ENCODE measurements around the gene WSCD1.

The WSCD1 gene

DNA sequence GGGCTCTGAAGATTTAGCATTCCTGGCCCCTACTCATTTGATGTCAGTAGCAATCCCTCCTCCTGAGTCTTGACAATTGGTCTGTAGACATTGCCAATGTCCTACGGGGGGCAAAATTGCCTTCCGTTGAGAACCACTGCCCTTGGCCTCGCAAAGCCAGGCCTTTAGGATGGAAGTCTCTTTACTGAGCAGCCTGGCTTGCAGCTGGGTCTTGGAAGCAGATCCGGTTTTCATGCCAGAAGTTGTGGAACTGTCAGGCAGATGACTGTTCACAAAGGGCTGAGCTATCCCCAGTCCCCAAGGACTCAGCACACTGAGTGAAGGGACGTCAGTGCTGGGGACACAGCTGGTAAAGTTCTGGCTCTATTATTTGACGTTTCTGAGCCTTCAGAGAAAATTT is 83.2 kb downstream of the WSCD1 start:
- H3K4me3 Mint-ChIP-seq = no peak overlapping the region
- H3K36me3 Mint-ChIP-seq (ENCODE audit: low read depth) = no peaks in the 10 kb centered on the region
- H3K9me3 Mint-ChIP-seq = no peaks in the 10 kb centered on the region
- H3K27ac Mint-ChIP-seq = no peak overlapping the region
- H3K4me1 Mint-ChIP-seq (ENCODE audit: low read depth) = no peaks in the 10 kb centered on the region
- H3K27me3 Mint-ChIP-seq (ENCODE audit: low read depth) = no peaks in the 10 kb centered on the region
- no peak for DNase-seq (ENCODE audit: low spot score)

DNA sequence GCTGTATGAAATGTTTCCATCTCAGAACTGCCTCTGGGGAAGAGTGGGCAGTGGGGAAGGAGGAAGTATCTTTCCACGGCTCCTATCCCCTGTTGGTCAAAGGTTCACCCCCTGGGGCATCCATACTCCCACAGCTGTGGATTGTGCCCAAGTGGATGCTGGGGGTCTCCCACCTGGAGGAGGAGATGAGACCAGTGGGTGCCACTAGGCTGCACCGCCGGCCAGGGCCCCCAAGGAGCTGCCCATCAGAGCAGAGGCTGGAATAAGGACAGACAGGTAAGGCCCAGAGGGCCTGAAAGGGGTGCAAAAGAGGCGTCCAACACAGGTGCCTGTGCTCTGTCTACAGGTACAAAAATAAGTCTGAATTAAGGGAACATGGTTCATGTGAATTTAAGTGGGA is 87.5 kb downstream of the WSCD1 start:
- no peaks in the 10 kb centered on the region for H3K9me3 Mint-ChIP-seq
- DNase-seq (ENCODE audit: low spot score) = no peak
- no peaks in the 10 kb centered on the region for H3K36me3 Mint-ChIP-seq (ENCODE audit: low read depth)
- no peaks in the 10 kb centered on the region for H3K27me3 Mint-ChIP-seq (ENCODE audit: low read depth)
- H3K4me1 Mint-ChIP-seq (ENCODE audit: low read depth) = no peaks in the 10 kb centered on the region
- H3K27ac Mint-ChIP-seq = no peak overlapping the region
- no peak overlapping the region for H3K4me3 Mint-ChIP-seq

DNA sequence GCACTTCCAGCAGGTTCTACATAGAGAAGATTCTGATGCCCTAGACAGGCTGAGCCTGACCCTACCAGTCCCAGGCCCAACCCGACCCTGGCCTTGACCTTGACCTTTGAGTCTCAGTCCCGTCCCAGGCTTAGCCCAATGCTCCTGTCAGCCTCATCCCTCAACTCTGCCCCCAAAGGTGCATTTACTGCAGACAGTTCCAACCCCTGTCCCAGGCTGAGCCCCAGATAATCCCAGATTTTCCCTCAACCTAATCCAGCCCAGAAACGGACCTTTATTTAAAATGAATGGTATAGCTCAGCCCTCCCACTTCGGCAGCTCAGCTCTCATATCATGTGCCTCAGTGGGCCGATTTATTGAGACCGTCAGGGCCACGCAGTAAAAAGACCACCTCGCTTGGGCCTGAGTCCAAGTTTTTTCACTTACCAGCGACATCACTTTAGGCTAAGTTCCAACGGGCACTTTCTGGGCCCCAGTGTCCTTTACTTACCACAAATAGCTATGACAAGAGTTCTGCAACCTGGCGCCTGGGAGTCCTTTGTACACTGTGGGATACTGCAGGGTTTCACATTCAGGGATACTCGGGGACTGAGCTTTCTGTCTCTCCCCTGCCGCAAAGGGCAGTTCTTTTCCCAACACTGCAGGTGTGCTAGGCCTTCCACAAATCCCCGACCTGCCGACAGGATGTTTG is 89.5 kb downstream of the WSCD1 start:
- H3K9me3 Mint-ChIP-seq = no peaks in the 10 kb centered on the region
- H3K4me1 Mint-ChIP-seq (ENCODE audit: low read depth) = no peaks in the 10 kb centered on the region
- no peak overlapping the region for H3K27ac Mint-ChIP-seq
- no peaks in the 10 kb centered on the region for H3K27me3 Mint-ChIP-seq (ENCODE audit: low read depth)
- H3K36me3 Mint-ChIP-seq (ENCODE audit: low read depth) = no peaks in the 10 kb centered on the region
- no peak for DNase-seq (ENCODE audit: low spot score)
- H3K4me3 Mint-ChIP-seq = no peak overlapping the region

DNA sequence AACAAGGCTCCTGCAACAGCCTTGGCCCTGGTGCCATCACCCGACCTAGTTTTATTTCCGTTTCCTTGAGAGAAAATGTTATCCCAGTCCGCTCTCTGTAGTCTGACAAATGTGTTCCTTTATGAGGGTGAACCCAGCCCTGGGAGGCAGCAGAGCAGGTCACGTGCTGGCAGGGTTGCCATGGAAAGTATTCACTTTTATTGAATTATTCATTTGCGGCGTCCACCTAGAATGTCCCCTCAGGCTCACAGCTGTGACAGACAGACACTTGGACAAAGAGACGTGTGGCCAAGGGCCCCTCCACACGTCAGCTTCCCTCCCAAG is 90.0 kb downstream of the WSCD1 start:
- Mint-ChIP-seq H3K9me3 (no peaks in the 10 kb centered on the region), H3K27ac (no peak overlapping the region), H3K4me3 (no peak overlapping the region), H3K36me3 (ENCODE audit: low read depth) (no peaks in the 10 kb centered on the region), H3K4me1 (ENCODE audit: low read depth) (no peaks in the 10 kb centered on the region), H3K27me3 (ENCODE audit: low read depth) (no peaks in the 10 kb centered on the region)
- DNase-seq (ENCODE audit: low spot score) = no peak

DNA sequence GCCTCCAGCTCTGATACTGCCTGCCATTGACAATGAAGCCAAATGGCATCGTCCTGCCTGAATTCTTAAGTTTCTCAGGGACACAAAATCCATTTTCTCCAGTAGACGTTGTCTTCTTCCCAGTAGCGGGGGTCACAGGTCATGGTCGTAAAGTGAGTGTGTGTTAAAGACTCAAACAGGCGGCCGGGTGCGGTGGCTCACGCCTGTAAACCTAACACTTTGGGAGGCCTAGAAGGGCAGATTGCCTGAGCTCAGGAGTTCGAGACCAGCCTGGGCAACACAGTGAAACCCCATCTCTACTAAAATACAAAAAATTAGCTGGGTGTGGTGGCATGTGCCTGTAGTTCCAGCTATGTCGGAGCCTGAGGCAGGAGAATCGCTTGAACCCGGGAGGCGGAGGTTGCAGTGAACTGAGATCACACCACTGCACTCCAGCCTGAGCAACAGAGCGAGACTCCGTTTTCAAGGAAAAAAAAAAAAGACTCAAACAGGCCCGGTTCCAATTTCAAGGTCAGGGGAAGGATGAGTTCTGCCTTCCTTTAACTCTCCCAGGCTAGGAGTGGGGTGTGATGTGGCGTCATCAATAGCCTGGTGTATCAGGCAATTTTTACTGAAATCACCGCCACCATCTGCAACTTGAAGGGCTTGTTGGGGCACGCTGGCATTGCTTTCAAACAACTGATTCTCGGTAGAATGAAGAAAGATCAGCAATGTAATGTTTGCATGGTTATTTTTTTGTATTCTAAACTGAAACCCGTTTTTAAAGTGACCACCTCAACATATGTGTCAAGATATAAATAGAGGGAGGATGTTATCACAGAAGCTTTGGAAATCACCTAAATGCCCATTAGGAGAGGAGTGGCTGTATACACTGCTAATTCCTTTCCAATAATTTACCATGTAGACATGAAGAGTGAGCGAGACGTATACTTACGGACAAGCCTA is 91.0 kb downstream of the WSCD1 start:
- DNase-seq (ENCODE audit: low spot score) = no peak
- H3K4me1 Mint-ChIP-seq (ENCODE audit: low read depth) = no peaks in the 10 kb centered on the region
- H3K27ac Mint-ChIP-seq = no peak overlapping the region
- no peaks in the 10 kb centered on the region for H3K27me3 Mint-ChIP-seq (ENCODE audit: low read depth)
- H3K9me3 Mint-ChIP-seq = no peaks in the 10 kb centered on the region
- H3K4me3 Mint-ChIP-seq = no peak overlapping the region
- no peaks in the 10 kb centered on the region for H3K36me3 Mint-ChIP-seq (ENCODE audit: low read depth)

DNA sequence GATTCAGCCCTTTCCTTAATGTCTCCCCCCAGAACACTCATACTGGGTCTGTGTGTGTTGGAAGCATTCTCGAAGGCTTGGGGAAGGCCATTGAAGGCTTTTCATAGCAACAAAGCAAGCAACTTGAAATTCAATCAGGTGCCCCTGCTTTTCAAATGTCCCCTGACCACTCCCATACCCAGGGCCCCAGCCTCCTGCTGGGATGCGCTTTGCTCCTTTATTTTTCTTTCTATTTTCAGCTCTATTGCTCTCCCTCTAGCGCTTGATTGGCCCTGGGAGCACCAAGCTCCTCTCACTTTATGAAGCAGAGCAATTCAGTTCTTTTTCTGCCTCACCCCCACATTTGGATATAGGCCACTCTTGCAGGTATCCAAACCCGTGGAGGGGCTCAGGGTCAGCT is 92.0 kb downstream of the WSCD1 start:
- no peaks in the 10 kb centered on the region for H3K36me3 Mint-ChIP-seq (ENCODE audit: low read depth)
- no peak overlapping the region for H3K4me3 Mint-ChIP-seq
- no peaks in the 10 kb centered on the region for H3K4me1 Mint-ChIP-seq (ENCODE audit: low read depth)
- no peak for DNase-seq (ENCODE audit: low spot score)
- no peaks in the 10 kb centered on the region for H3K9me3 Mint-ChIP-seq
- H3K27ac Mint-ChIP-seq = no peak overlapping the region
- H3K27me3 Mint-ChIP-seq (ENCODE audit: low read depth) = no peaks in the 10 kb centered on the region

DNA sequence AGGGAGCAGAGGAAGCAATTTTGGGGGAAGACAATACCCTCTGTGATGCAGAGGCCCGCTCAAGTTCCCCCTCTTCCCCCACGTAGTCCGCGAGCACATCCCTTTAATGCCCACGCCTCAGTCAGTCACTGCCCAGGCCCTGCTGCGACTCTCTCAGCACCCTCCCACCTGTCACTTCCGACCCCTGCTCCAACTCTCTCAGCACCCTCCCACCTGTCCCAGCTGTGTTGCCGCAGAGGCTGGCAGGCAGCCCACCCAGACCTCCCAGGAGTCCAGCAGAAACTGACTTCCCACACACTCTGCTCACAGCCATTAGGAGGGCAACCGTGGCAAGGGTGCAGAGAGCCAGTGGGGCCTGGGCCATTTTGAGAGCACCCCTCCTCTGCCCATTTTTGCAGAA is 92.7 kb downstream of the WSCD1 start:
- Mint-ChIP-seq H3K4me3 (no peak overlapping the region), H3K4me1 (ENCODE audit: low read depth) (no peaks in the 10 kb centered on the region), H3K27ac (no peak overlapping the region), H3K9me3 (no peaks in the 10 kb centered on the region), H3K36me3 (ENCODE audit: low read depth) (no peaks in the 10 kb centered on the region), H3K27me3 (ENCODE audit: low read depth) (no peaks in the 10 kb centered on the region)
- DNase-seq (ENCODE audit: low spot score) = no peak

DNA sequence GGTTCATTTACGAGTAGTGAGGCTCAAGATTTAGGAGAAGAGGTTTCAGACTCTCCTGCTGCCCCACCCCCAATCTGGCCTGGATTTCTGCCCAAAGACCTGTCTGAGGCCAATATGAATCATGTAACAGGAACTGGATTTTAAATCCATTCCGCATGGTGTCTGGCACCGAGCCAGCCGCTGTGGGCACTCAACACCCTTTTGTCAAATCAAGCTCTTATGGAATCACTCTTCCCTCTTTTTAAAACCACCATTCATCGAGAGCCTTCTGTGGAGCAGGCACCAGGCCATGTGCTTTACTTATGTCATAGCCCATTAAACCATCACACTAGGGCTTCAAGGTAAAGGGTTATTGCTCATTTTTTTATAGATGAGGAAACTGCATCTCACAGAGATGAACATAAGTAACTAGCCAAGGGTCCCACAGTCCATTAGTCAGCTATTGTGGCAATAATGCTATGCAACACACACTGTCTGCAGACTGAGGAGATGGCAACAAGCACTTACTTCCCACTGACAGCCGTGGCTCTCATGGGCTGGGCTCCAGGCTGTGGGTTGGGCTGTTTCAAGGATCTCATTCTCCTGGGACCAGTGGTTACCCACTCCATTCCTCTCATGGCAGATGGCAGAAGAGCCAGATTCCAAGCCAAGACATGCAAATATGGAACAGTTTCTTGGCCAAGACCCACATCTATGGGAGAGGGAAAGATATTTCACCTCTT is 93.6 kb downstream of the WSCD1 start:
- H3K27ac Mint-ChIP-seq = no peak overlapping the region
- no peak overlapping the region for H3K4me3 Mint-ChIP-seq
- H3K9me3 Mint-ChIP-seq = no peaks in the 10 kb centered on the region
- H3K4me1 Mint-ChIP-seq (ENCODE audit: low read depth) = no peaks in the 10 kb centered on the region
- no peak for DNase-seq (ENCODE audit: low spot score)
- H3K27me3 Mint-ChIP-seq (ENCODE audit: low read depth) = no peaks in the 10 kb centered on the region
- H3K36me3 Mint-ChIP-seq (ENCODE audit: low read depth) = no peaks in the 10 kb centered on the region

DNA sequence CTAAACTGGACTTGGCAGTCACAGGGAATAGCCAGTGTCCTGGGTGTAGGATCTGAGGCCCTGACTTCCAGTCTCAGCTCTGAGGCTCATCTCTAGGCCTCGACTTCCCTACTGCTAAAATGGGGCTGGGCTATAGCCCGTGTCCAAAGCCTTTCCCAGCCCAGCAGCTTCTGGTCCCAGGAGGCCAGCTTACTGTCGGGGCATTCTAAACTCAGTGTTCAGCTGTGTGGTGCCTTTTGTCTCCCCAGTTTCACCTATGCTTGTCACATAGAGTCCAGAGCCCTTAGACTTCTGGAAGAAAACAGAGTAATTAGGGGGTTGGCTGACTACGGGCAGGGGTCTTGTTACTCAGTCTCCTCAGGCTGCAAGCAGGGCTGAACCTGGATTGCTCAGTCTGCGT is 94.8 kb downstream of the WSCD1 start:
- Mint-ChIP-seq H3K9me3 (no peaks in the 10 kb centered on the region), H3K4me1 (ENCODE audit: low read depth) (no peaks in the 10 kb centered on the region), H3K27me3 (ENCODE audit: low read depth) (no peaks in the 10 kb centered on the region), H3K36me3 (ENCODE audit: low read depth) (no peaks in the 10 kb centered on the region), H3K4me3 (no peak overlapping the region), H3K27ac (no peak overlapping the region)
- no peak for DNase-seq (ENCODE audit: low spot score)

DNA sequence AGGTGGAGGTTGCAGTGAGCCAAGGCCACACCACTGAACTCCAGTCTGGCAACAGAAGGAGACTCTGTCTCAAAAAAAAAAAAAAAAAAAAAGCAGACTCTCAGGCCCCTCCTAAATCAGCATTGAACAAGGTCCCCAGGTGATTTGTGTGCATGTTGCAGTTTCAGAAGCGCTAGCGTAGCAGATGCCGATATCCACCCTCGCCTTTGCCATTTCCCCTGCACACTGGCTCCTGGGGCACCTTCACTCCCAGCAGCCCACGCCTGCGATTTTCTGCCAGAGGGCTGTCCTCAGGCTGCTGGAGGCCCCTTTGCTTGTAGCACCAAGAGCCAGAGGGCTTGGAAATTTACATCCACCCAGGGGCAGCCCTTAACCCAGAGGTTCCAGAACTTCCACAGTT is 95.6 kb downstream of the WSCD1 start:
- no peaks in the 10 kb centered on the region for H3K36me3 Mint-ChIP-seq (ENCODE audit: low read depth)
- H3K27ac Mint-ChIP-seq = no peak overlapping the region
- no peaks in the 10 kb centered on the region for H3K9me3 Mint-ChIP-seq
- DNase-seq (ENCODE audit: low spot score) = no peak
- no peaks in the 10 kb centered on the region for H3K4me1 Mint-ChIP-seq (ENCODE audit: low read depth)
- no peaks in the 10 kb centered on the region for H3K27me3 Mint-ChIP-seq (ENCODE audit: low read depth)
- H3K4me3 Mint-ChIP-seq = no peak overlapping the region

DNA sequence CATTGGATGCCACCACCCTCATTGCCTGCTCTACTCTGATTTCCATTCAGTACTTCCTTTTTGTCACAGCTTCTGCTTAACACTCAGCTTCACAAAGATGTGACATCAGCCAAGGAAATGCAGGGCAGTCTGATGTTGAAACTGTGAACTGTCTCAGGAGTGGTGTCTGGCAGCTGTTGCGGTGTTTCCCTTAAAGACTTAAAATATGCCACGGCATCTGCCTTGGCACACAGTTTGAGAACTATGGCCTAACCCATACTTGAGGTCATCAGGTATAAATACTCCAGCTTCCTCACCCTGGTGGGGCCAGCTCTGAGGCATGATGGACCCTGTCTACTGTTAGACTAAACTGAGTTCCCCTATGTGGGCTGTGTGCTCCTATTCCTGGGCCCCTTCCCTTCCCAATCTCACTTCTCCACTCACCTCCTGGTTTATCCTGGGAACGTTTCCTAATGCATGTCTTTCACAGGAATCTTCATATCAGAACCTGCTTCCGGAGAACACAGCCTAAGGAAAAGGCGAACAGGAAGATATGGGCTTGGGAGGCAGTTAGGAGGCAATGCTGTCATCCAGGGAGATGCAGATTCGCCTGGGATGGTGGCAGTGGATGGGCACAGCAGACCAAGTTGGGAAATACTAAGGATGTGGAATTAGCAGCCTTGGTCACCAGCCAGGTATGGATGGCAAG is 96.5 kb downstream of the WSCD1 start:
- Mint-ChIP-seq H3K36me3 (ENCODE audit: low read depth) (no peaks in the 10 kb centered on the region), H3K4me3 (no peak overlapping the region), H3K4me1 (ENCODE audit: low read depth) (no peaks in the 10 kb centered on the region), H3K27me3 (ENCODE audit: low read depth) (no peaks in the 10 kb centered on the region), H3K27ac (no peak overlapping the region), H3K9me3 (no peaks in the 10 kb centered on the region)
- DNase-seq (ENCODE audit: low spot score) = no peak

DNA sequence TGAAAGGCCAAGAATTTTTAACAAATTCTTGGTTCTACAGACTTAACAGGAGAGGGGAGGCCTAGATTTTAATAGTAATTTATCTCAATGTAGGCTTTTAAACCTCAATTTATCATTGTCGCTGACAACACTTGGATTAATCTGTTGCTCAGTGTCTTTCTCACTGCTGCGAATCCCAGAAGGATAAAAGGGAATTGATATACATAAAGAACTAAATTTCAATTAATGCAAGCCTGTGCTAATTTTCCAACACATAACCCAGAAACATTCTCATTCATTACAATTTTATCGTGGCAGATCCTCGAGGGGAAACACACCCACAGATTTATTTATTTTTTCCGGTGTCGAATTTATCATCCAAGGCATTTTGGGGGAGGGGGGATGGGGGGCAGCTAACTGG is 98.1 kb downstream of the WSCD1 start:
- Mint-ChIP-seq H3K36me3 (ENCODE audit: low read depth) (no peaks in the 10 kb centered on the region), H3K27ac (no peak overlapping the region), H3K9me3 (no peaks in the 10 kb centered on the region), H3K4me3 (no peak overlapping the region), H3K4me1 (ENCODE audit: low read depth) (no peaks in the 10 kb centered on the region), H3K27me3 (ENCODE audit: low read depth) (no peaks in the 10 kb centered on the region)
- DNase-seq (ENCODE audit: low spot score) = no peak

DNA sequence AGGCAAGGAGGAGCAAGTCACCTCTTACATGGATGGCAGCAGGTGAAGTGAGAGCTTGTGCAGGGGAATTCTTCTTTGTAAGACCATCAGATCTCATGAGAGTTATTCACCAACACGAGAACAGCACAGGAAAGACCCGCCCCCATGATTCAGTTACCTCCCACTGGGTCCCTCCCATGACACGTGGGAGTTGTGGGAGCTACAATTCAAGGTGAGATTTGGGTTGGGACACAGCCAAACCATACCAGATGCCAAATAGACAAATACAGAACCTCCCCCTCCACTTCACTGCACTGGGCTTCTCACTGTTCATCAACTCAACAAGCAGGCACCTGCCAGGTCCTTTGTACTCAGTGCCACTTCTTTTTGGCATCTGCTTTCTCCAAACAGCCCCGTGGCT is 100.2 kb downstream of the WSCD1 start:
- Mint-ChIP-seq H3K36me3 (ENCODE audit: low read depth) (no peaks in the 10 kb centered on the region), H3K9me3 (no peaks in the 10 kb centered on the region), H3K27me3 (ENCODE audit: low read depth) (no peaks in the 10 kb centered on the region), H3K4me1 (ENCODE audit: low read depth) (no peaks in the 10 kb centered on the region), H3K4me3 (no peak overlapping the region), H3K27ac (no peak overlapping the region)
- DNase-seq (ENCODE audit: low spot score) = no peak

All from T-helper 2 cell treated with Interferon-gamma antibody and Interleukin-4, amounts not matched to agents 5 μg/mL and 100 μg/mL, for 36 hours (primary cell).